Measurements from ENCODE around the gene RPP38.
A peak's percentile ranks its signal among the peaks of the same experiment; 100 is the strongest.

RPP38 gene

DNA sequence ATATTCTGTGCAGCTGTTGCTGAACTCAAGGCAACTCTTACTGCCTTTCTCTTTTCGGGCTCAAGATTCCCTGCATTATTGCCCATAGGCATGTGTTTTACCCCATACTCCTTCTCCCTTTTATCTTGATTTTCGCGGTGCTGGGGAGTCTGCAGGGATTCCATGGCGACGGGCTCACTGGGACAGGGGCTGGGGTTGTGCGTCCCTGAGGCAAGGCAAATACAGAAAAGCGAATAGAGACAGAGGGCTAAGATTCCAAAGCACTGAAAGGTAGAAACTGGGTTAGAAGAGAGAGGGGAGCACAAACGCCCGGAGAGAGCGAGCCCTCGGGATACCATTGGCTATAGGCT lies 519 bp upstream of the RPP38 start:
- H3K27ac ChIP-seq (ENCODE audit: low read length) = peak overlapping the region; percentile 89; the same call in 1 of the 2 replicates
- H3K9ac ChIP-seq (ENCODE audit: low read depth, low read length) = peak overlapping the region; percentile 75
- H3K4me2 ChIP-seq (ENCODE audit: insufficient read depth, low read length) = peak overlapping the region; percentile 90
- H4K20me1 ChIP-seq (ENCODE audit: insufficient read depth, low read length) = peaks cover 10% of the 10 kb centered on the region
- TF ChIP-seq EZH2 (IDR thresholded peaks at IDR 0.05; ENCODE audit: borderline replicate concordance, low read depth, low read length, severe bottlenecking) = no peak
- TF ChIP-seq, protein P1, sequence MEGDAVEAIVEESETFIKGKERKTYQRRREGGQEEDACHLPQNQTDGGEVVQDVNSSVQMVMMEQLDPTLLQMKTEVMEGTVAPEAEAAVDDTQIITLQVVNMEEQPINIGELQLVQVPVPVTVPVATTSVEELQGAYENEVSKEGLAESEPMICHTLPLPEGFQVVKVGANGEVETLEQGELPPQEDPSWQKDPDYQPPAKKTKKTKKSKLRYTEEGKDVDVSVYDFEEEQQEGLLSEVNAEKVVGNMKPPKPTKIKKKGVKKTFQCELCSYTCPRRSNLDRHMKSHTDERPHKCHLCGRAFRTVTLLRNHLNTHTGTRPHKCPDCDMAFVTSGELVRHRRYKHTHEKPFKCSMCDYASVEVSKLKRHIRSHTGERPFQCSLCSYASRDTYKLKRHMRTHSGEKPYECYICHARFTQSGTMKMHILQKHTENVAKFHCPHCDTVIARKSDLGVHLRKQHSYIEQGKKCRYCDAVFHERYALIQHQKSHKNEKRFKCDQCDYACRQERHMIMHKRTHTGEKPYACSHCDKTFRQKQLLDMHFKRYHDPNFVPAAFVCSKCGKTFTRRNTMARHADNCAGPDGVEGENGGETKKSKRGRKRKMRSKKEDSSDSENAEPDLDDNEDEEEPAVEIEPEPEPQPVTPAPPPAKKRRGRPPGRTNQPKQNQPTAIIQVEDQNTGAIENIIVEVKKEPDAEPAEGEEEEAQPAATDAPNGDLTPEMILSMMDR (IDR thresholded peaks at IDR 0.05; ENCODE audit: borderline replicate concordance, extremely low read depth, low read length, poor library complexity, severe bottlenecking) = no peak
- peaks cover 31% of the 10 kb centered on the region for H3K4me1 ChIP-seq (ENCODE audit: insufficient read depth, low read length)
- peak overlapping the region; percentile 57 to 70; a peak in 3 of 4 replicates for H3K4me3 ChIP-seq (ENCODE audit: low read depth in 1 of 2, low read length in 2 of 2)
- peaks cover 43% of the 10 kb centered on the region for H3K79me2 ChIP-seq (ENCODE audit: insufficient read depth, low read length)
- DNase-seq = no peak
- no peaks in the 10 kb centered on the region for H3K27me3 ChIP-seq (ENCODE audit: insufficient read depth, low read length, poor library complexity)
- H3K9me3 ChIP-seq (ENCODE audit: insufficient read depth, low read length, severe bottlenecking) = no peaks in the 10 kb centered on the region
- peak; percentile 45 for ATAC-seq (ENCODE audit: insufficient read depth, low read depth)
- peak overlapping the region; percentile 88 for H2AFZ ChIP-seq (ENCODE audit: low read depth, low read length)
- H3K36me3 ChIP-seq (ENCODE audit: insufficient read depth, low read length) = peaks cover 15% of the 10 kb centered on the region

- H3K4me1 ChIP-seq (ENCODE audit: insufficient read depth, low read length) = peaks cover 31% of the 10 kb centered on the region
- no peak for TF ChIP-seq EZH2 (IDR thresholded peaks at IDR 0.05; ENCODE audit: borderline replicate concordance, low read depth, low read length, severe bottlenecking)
- TF ChIP-seq, protein P1 (IDR thresholded peaks at IDR 0.05; ENCODE audit: borderline replicate concordance, extremely low read depth, low read length, poor library complexity, severe bottlenecking) = no peak
- no peak for ATAC-seq (ENCODE audit: insufficient read depth, low read depth)
- H3K9me3 ChIP-seq (ENCODE audit: insufficient read depth, low read length, severe bottlenecking) = no peaks in the 10 kb centered on the region
- H4K20me1 ChIP-seq (ENCODE audit: insufficient read depth, low read length) = peaks cover 10% of the 10 kb centered on the region
- no peaks in the 10 kb centered on the region for H3K27me3 ChIP-seq (ENCODE audit: insufficient read depth, low read length, poor library complexity)
- peak overlapping the region; percentile 14; the same call in 1 of the 2 replicates for H3K9ac ChIP-seq (ENCODE audit: low read depth, low read length)
- no peak for DNase-seq
- no peak overlapping the region for H3K4me3 ChIP-seq (ENCODE audit: low read depth in 1 of 2, low read length in 2 of 2)
- H2AFZ ChIP-seq (ENCODE audit: low read depth, low read length) = no peak overlapping the region
- H3K27ac ChIP-seq (ENCODE audit: low read length) = no peak overlapping the region
- H3K4me2 ChIP-seq (ENCODE audit: insufficient read depth, low read length) = 0 out of 2 replicates have a peak overlapping the region, but pooled peaks have one; percentile 90
- H3K79me2 ChIP-seq (ENCODE audit: insufficient read depth, low read length) = peaks cover 51% of the 10 kb centered on the region
- peaks cover 45% of the 10 kb centered on the region for H3K36me3 ChIP-seq (ENCODE audit: insufficient read depth, low read length)
Observed at GRCh38 chr10:15099886-15100285, 2.7 kb downstream of the RPP38 start.

- no peak overlapping the region for H3K9ac ChIP-seq (ENCODE audit: low read depth, low read length)
- no peak overlapping the region for H2AFZ ChIP-seq (ENCODE audit: low read depth, low read length)
- no peaks in the 10 kb centered on the region for H3K9me3 ChIP-seq (ENCODE audit: insufficient read depth, low read length, severe bottlenecking)
- DNase-seq = no peak
- peaks cover 18% of the 10 kb centered on the region for H3K4me1 ChIP-seq (ENCODE audit: insufficient read depth, low read length)
- no peak for TF ChIP-seq EZH2 (IDR thresholded peaks at IDR 0.05; ENCODE audit: borderline replicate concordance, low read depth, low read length, severe bottlenecking)
- TF ChIP-seq, protein P1 (IDR thresholded peaks at IDR 0.05; ENCODE audit: borderline replicate concordance, extremely low read depth, low read length, poor library complexity, severe bottlenecking) = no peak
- no peaks in the 10 kb centered on the region for H3K27me3 ChIP-seq (ENCODE audit: insufficient read depth, low read length, poor library complexity)
- H3K4me2 ChIP-seq (ENCODE audit: insufficient read depth, low read length) = no peak overlapping the region
- H3K4me3 ChIP-seq (ENCODE audit: low read depth in 1 of 2, low read length in 2 of 2) = no peak overlapping the region
- no peak for ATAC-seq (ENCODE audit: insufficient read depth, low read depth)
- H3K36me3 ChIP-seq (ENCODE audit: insufficient read depth, low read length) = peaks cover 77% of the 10 kb centered on the region
- no peak overlapping the region for H3K27ac ChIP-seq (ENCODE audit: low read length)
- H4K20me1 ChIP-seq (ENCODE audit: insufficient read depth, low read length) = peaks cover 13% of the 10 kb centered on the region
- H3K79me2 ChIP-seq (ENCODE audit: insufficient read depth, low read length) = peaks cover 39% of the 10 kb centered on the region
Observed at GRCh38 chr10:15103513-15103912, 6.4 kb downstream of the RPP38 start.
